ENCODE results near the gene UMAD1. TPM values are rescaled to one million over a fixed set of nuclear protein-coding genes. Genes with fewer than 3 reads are reported as not detected.
"Not testable (repeated sequence)": the region's sequence is repeated elsewhere in the genome, so short reads cannot be mapped to it uniquely, and the experiment has no call there.

The UMAD1 gene
- total RNA-seq, 2 experiments from 2014 or later = 11.0 to 15.3 TPM

GRCh38 chr7:7820409-7820808 lies 179.9 kb downstream of the UMAD1 start:
- Histone ChIP-seq H3K4me3 (ENCODE audit: low read length) (no peak overlapping the region), H3K9me3 (ENCODE audit: control insufficient read depth in 1 of 2, insufficient read depth in 1 of 2, low read length in 2 of 2) (no peaks in the 10 kb centered on the region), H3K4me1 (ENCODE audit: insufficient read depth, low read length) (peaks cover 15% of the 10 kb centered on the region), H3K27me3 (ENCODE audit: control insufficient read depth in 1 of 2, insufficient read depth in 2 of 2, low read length in 2 of 2) (no peaks in the 10 kb centered on the region), H3K27ac (ENCODE audit: low read depth in 1 of 2, low read length in 2 of 2) (no peak overlapping the region), H3K36me3 (ENCODE audit: insufficient read depth, low read length) (no peaks in the 10 kb centered on the region)
- CTCF ChIA-PET = interaction anchor here (0.9 kb wide), 1 partner anchor 15 kb away, joined by 3 read pairs; no protein-coding TSS in a partner anchor
- Mint-ChIP-seq H3K36me3 (ENCODE audit: low read depth) (peaks cover 18% of the 10 kb centered on the region), H3K27me3 (no peaks in the 10 kb centered on the region), H3K9me3 (no peaks in the 10 kb centered on the region), H3K27ac (no peak overlapping the region), H3K4me3 (no peak overlapping the region), H3K4me1 (ENCODE audit: low read depth) (peaks cover 29% of the 10 kb centered on the region)
- POLR2A ChIA-PET = no interaction called here
- DNase-seq (no peak), ATAC-seq (ENCODE audit: poor library complexity) (no peak)
- intact Hi-C loops (cut with DNase I, micrococcal nuclease) = no loop called here
- no peak for TF ChIP-seq CTCF (IDR thresholded peaks at IDR 0.05)

- peaks cover 18% of the 10 kb centered on the region for H3K36me3 Mint-ChIP-seq (ENCODE audit: low read depth)
- CTCF ChIA-PET = interaction anchor here (0.9 kb wide), 1 partner anchor 15 kb away, joined by 3 read pairs; no protein-coding TSS in a partner anchor
- intact Hi-C loops (cut with DNase I, micrococcal nuclease) = no loop called here
These were observed 180.4 kb downstream of the UMAD1 start for GRCh38 chr7:7820939-7821338.

GRCh38 chr7:7821517-7821916 lies 181.0 kb downstream of the UMAD1 start:
- H3K4me3 ChIP-seq (ENCODE audit: low read length) = no peak overlapping the region
- H3K4me1 ChIP-seq (ENCODE audit: insufficient read depth, low read length) = peaks cover 7% of the 10 kb centered on the region
- H3K27ac ChIP-seq (ENCODE audit: low read depth in 1 of 2, low read length in 2 of 2) = no peak overlapping the region
- H3K9me3 ChIP-seq (ENCODE audit: control insufficient read depth in 1 of 2, insufficient read depth in 1 of 2, low read length in 2 of 2) = no peaks in the 10 kb centered on the region
- peaks cover 18% of the 10 kb centered on the region for H3K4me1 Mint-ChIP-seq (ENCODE audit: low read depth)
- ChIA-PET POLR2A (interaction anchor here (1.3 kb wide), 1 partner anchor 147 kb away, joined by 3 read pairs; the partner anchor contains the start of gene GLCCI1), CTCF (no interaction called here)
- H3K4me3 Mint-ChIP-seq = no peak overlapping the region
- no peaks in the 10 kb centered on the region for H3K27me3 ChIP-seq (ENCODE audit: control insufficient read depth in 1 of 2, insufficient read depth in 2 of 2, low read length in 2 of 2)
- intact Hi-C loops (cut with DNase I, micrococcal nuclease) = no loop called here
- H3K9me3 Mint-ChIP-seq = no peaks in the 10 kb centered on the region
- no peak for DNase-seq
- no peak overlapping the region for H3K27ac Mint-ChIP-seq
- TF ChIP-seq CTCF (IDR thresholded peaks at IDR 0.05) = no peak
- H3K36me3 Mint-ChIP-seq (ENCODE audit: low read depth) = peaks cover 18% of the 10 kb centered on the region
- no peaks in the 10 kb centered on the region for H3K27me3 Mint-ChIP-seq
- no peaks in the 10 kb centered on the region for H3K36me3 ChIP-seq (ENCODE audit: insufficient read depth, low read length)
- ATAC-seq (ENCODE audit: poor library complexity) = no peak

More at GRCh38 chr7:7820939-7821338, 180.4 kb downstream of the UMAD1 start:
- Histone ChIP-seq H3K9me3 (ENCODE audit: control insufficient read depth in 1 of 2, insufficient read depth in 1 of 2, low read length in 2 of 2) (no peaks in the 10 kb centered on the region), H3K27ac (ENCODE audit: low read depth in 1 of 2, low read length in 2 of 2) (no peak overlapping the region), H3K4me1 (ENCODE audit: insufficient read depth, low read length) (peaks cover 11% of the 10 kb centered on the region), H3K4me3 (ENCODE audit: low read length) (no peak overlapping the region), H3K36me3 (ENCODE audit: insufficient read depth, low read length) (no peaks in the 10 kb centered on the region), H3K27me3 (ENCODE audit: control insufficient read depth in 1 of 2, insufficient read depth in 2 of 2, low read length in 2 of 2) (no peaks in the 10 kb centered on the region)
- H3K4me3 Mint-ChIP-seq = no peak overlapping the region
- POLR2A ChIA-PET = no interaction called here
- H3K4me1 Mint-ChIP-seq (ENCODE audit: low read depth) = peaks cover 23% of the 10 kb centered on the region
- H3K27ac Mint-ChIP-seq = no peak overlapping the region
- TF ChIP-seq CTCF (IDR thresholded peaks at IDR 0.05) = no peak
- no peaks in the 10 kb centered on the region for H3K27me3 Mint-ChIP-seq
- DNase-seq (no peak), ATAC-seq (ENCODE audit: poor library complexity) (no peak)
- H3K9me3 Mint-ChIP-seq = no peaks in the 10 kb centered on the region

GRCh38 chr7:7825294-7825693 lies 184.7 kb downstream of the UMAD1 start:
- DNase-seq; H3K4me3 ChIP-seq (ENCODE audit: low read length); H3K4me3 Mint-ChIP-seq; H3K9me3 ChIP-seq (ENCODE audit: control insufficient read depth in 1 of 2, insufficient read depth in 1 of 2, low read length in 2 of 2); H3K27ac ChIP-seq (ENCODE audit: low read depth in 1 of 2, low read length in 2 of 2); H3K4me1 ChIP-seq (ENCODE audit: insufficient read depth, low read length); H3K36me3 ChIP-seq (ENCODE audit: insufficient read depth, low read length); H3K27me3 Mint-ChIP-seq; CTCF ChIA-PET; ATAC-seq (ENCODE audit: poor library complexity); H3K27me3 ChIP-seq (ENCODE audit: control insufficient read depth in 1 of 2, insufficient read depth in 2 of 2, low read length in 2 of 2); H3K27ac Mint-ChIP-seq; POLR2A ChIA-PET; H3K9me3 Mint-ChIP-seq; H3K4me1 Mint-ChIP-seq (ENCODE audit: low read depth); intact Hi-C loops (cut with DNase I, micrococcal nuclease): not testable (repeated sequence)
- H3K36me3 Mint-ChIP-seq (ENCODE audit: low read depth) = peaks cover 18% of the 10 kb centered on the region

All from CD4-positive, alpha-beta T cell (primary cell).